Calu3 (cell line): ENCODE results near the gene SRM. TPM values are rescaled to one million over a fixed set of nuclear protein-coding genes. Genes with fewer than 3 reads are reported as not detected.
"Not testable (repeated sequence)": the region's sequence is repeated elsewhere in the genome, so short reads cannot be mapped to it uniquely, and the experiment has no call there.

ENCODE experiments used
- BruUV-seq: library from RNA; stranded (reverse); fragments of 400-500 nt; replicated peaks from 2 replicates; lab custom pipeline; 2021; lab: Mats Ljungman, UMichigan
- CTCF ChIA-PET: fragments of 300-600 bp; sonication (Branson Sonifier 250); formaldehyde crosslinking; loops from one replicate; lab custom pipeline; 2022; ENCODE audit warnings: antibody characterized with exemption; lab: Charles Lee
- DNase-seq: peaks from one replicate; pipeline ENCODE4 v3.0.0; 2022
- H3K27ac Mint-ChIP-seq: one replicate; pipeline ENCODE4 v1.8.0; 2022; ENCODE audit warnings: mixed read lengths; ENCODE audit not compliant: unreplicated experiment
- H3K27me3 Mint-ChIP-seq: one replicate; pipeline ENCODE4 v1.8.0; 2022; ENCODE audit warnings: mixed read lengths; ENCODE audit not compliant: unreplicated experiment
- H3K36me3 Mint-ChIP-seq: one replicate; pipeline ENCODE4 v1.8.0; 2022; ENCODE audit warnings: mild to moderate bottlenecking, moderate library complexity, mixed read lengths; ENCODE audit not compliant: insufficient read depth, unreplicated experiment
- H3K4me1 Mint-ChIP-seq: one replicate; pipeline ENCODE4 v1.8.0; 2022; ENCODE audit warnings: mild to moderate bottlenecking, low read depth, mixed read lengths; ENCODE audit not compliant: unreplicated experiment
- H3K4me3 Mint-ChIP-seq: one replicate; pipeline ENCODE4 v1.8.0; 2022; ENCODE audit warnings: mild to moderate bottlenecking, low read depth, moderate library complexity, mixed read lengths; ENCODE audit not compliant: unreplicated experiment
- H3K9me3 Mint-ChIP-seq: one replicate; pipeline ENCODE4 v1.8.0; 2022; ENCODE audit warnings: low read depth, mixed read lengths; ENCODE audit not compliant: unreplicated experiment
- intact Hi-C: fragments of 100-400 bp; cut with micrococcal nuclease; formaldehyde crosslinking; loops from one replicate; pipeline ENCODE4 v1.10.0; 2022; ENCODE audit not compliant: unreplicated experiment
- total RNA-seq: library from RNA; stranded (reverse); gene quantifications from 2 replicates; pipeline ENCODE4 v1.2.3, GENCODE V29; 2022
- TF ChIP-seq, protein P1 (sequence below): fragments of 200-600 bp; IDR thresholded peaks from one replicate; pipeline ENCODE4 v1.8.0; 2022; ENCODE audit warnings: antibody characterized with exemption; ENCODE audit not compliant: unreplicated experiment

Gene SRM
- total RNA-seq, 1 experiment from 2014 or later = 70.5 TPM

DNA sequence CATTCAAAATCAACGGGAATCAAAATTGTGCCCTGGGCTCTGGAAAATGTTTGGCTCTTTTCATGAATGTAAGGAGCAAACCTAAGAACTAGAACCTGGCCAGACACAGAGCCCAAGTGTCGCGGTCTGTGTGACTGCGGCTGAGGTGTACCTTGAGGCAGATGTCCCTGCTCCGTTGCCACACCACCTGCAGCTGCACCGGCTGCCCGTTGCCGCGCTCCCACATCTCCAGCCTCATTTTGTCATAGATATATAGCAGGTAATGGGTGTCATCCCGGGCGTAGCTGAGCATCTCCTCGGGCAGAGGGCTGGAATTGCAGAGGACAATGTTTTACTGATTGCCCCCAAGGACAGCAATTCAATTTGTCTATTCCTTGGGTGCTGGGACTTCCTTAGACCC, 21.1 kb upstream of the SRM start:
- no peaks in the 10 kb centered on the region for H3K9me3 Mint-ChIP-seq
- H3K36me3 Mint-ChIP-seq = peaks cover 10% of the 10 kb centered on the region
- intact Hi-C loops = no loop called here
- CTCF ChIA-PET = no interaction called here
- no TSS peak for BruUV-seq
- TF ChIP-seq, protein P1, sequence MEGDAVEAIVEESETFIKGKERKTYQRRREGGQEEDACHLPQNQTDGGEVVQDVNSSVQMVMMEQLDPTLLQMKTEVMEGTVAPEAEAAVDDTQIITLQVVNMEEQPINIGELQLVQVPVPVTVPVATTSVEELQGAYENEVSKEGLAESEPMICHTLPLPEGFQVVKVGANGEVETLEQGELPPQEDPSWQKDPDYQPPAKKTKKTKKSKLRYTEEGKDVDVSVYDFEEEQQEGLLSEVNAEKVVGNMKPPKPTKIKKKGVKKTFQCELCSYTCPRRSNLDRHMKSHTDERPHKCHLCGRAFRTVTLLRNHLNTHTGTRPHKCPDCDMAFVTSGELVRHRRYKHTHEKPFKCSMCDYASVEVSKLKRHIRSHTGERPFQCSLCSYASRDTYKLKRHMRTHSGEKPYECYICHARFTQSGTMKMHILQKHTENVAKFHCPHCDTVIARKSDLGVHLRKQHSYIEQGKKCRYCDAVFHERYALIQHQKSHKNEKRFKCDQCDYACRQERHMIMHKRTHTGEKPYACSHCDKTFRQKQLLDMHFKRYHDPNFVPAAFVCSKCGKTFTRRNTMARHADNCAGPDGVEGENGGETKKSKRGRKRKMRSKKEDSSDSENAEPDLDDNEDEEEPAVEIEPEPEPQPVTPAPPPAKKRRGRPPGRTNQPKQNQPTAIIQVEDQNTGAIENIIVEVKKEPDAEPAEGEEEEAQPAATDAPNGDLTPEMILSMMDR = no peak
- no peaks in the 10 kb centered on the region for H3K4me1 Mint-ChIP-seq
- H3K27ac Mint-ChIP-seq = no peak overlapping the region
- DNase-seq = no peak
- no peak overlapping the region for H3K4me3 Mint-ChIP-seq
- no peaks in the 10 kb centered on the region for H3K27me3 Mint-ChIP-seq

DNA sequence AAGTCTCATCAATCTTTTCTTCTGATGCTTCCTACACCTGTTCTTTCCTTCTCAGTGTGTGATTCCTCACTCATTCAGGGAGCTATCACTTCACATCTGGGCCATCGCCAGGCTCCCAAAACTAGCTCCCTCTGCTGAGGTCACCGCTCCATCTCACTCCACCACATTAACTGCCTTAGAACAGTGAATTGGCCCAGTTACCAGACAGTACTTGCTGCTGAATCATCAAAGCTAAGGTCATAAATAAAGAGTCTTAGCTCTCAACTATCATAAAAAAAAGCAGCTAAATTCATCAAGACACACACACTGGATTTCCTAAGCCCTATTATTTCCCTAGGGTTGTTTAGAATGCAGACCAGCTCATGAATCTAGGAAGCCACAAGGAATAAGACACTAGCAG, 18.8 kb upstream of the SRM start:
- intact Hi-C loops = no loop called here
- Mint-ChIP-seq H3K27me3 (no peaks in the 10 kb centered on the region), H3K4me3 (no peak overlapping the region), H3K9me3 (no peaks in the 10 kb centered on the region), H3K4me1 (no peaks in the 10 kb centered on the region), H3K36me3 (peaks cover 10% of the 10 kb centered on the region), H3K27ac (no peak overlapping the region)
- no peak for DNase-seq
- no TSS peak for BruUV-seq
- TF ChIP-seq, protein P1 = no peak
- CTCF ChIA-PET = no interaction called here

DNA sequence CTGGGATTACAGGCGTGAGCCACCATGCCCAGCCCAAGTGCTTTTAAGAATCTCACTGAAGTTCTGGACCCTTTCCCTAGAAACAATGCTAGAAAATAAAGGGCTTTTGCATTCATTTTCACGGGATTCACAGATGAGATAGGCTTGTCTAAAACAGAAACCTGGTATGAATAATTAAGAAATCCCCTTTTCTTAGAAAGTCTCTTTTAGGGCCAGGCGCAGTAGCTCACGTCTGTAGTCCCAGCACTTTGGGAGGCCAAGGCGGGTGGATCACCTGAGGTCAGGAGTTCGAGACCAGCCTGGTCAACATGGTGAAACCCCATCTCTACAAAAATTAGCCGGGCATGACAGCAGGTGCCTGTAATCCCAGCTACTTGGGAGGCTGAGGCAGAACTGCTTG, 13.6 kb upstream of the SRM start:
- H3K36me3 Mint-ChIP-seq = peaks cover 23% of the 10 kb centered on the region
- CTCF ChIA-PET = interaction anchor here (0.6 kb wide), 1 partner anchor 24 kb away, joined by 5 read pairs; no protein-coding TSS in a partner anchor
- H3K27me3 Mint-ChIP-seq, H3K4me1 Mint-ChIP-seq, H3K4me3 Mint-ChIP-seq, DNase-seq, H3K9me3 Mint-ChIP-seq, BruUV-seq, intact Hi-C loops, H3K27ac Mint-ChIP-seq: not testable (repeated sequence)

DNA sequence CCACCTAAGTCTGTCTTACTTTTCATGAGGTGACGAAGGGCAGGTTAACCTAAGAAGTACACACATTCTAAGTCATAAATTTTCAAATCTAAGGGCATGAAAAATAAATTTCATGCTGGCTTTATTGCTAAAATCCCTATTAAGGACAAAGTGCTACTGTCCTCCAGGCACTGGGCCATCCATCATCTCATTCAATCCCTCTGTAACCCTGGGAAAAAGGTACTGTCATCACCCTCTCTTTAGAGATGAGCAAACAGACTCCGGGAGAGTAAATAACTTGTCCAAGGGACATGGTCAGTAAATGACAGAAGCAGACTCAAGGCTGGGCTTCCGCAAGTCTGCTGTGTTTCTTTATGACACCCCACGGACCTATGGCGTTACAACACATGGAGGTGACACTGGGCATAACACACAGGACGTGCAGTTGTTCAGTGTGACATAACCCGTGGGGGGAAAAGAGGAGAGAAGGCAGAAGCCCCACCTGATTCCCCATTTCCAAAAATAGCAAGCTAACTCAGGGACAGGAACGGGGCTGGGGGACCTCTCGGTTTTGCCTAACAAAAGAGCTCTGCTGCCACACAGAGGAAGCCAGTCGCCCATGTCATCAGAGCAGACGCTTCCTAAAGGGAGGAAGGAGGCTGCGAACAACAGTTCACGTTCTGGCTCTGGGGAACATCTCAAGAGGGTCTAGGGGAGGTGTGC, 12.5 kb upstream of the SRM start:
- H3K9me3 Mint-ChIP-seq = no peaks in the 10 kb centered on the region
- no peak overlapping the region for H3K27ac Mint-ChIP-seq
- TF ChIP-seq, protein P1 = no peak
- H3K27me3 Mint-ChIP-seq = no peaks in the 10 kb centered on the region
- no peak overlapping the region for H3K4me3 Mint-ChIP-seq
- peaks cover 28% of the 10 kb centered on the region for H3K36me3 Mint-ChIP-seq
- H3K4me1 Mint-ChIP-seq = no peaks in the 10 kb centered on the region
- CTCF ChIA-PET = interaction anchor here (0.6 kb wide), 1 partner anchor 25 kb away, joined by 5 read pairs; no protein-coding TSS in a partner anchor
- DNase-seq = no peak
- intact Hi-C loops = no loop called here
- BruUV-seq = no TSS peak

DNA sequence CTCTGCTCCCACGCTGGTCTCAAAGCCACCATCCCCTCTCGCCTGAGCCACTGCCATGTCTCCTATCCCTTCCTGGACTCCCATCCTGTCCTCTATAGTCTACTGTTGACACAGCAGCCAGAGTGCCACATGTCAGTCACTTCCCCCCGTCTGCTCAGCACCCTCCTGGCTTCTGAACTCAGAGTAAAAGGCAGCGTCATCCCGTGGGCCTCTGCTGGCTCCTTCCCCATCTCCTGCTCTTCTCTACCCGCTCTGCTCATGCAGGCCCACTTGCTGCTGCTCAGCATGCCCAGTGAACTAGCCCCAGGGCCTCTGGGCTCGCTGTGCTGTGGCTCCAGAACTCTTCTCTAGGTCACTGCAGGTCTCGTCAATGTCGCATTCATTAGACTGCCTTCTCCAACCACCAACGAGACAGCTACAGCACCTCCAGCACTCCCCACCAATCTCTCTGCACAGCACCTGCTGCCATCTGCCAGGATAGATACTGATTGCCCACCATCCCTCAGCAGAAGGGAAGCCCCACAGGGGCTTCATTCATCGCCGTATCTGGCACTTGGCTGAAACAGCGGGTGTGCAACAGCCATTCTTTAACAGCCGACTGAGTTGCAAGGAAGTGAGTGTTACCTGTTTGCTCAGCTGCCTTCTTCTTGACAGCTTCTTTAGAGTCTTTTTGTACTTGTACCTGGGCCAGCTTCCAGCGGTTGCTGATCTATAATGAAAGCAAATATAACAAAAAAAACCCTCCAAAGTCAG, 11.8 kb upstream of the SRM start:
- DNase-seq = no peak
- CTCF ChIA-PET = no interaction called here
- no TSS peak for BruUV-seq
- H3K36me3 Mint-ChIP-seq = peaks cover 31% of the 10 kb centered on the region
- intact Hi-C loops = no loop called here
- TF ChIP-seq, protein P1 = no peak
- no peaks in the 10 kb centered on the region for H3K9me3 Mint-ChIP-seq
- H3K27ac Mint-ChIP-seq = no peak overlapping the region
- H3K27me3 Mint-ChIP-seq = no peaks in the 10 kb centered on the region
- H3K4me3 Mint-ChIP-seq = no peak overlapping the region
- no peaks in the 10 kb centered on the region for H3K4me1 Mint-ChIP-seq
